HEK293T (cell line): ENCODE data around the gene PAPOLA.
"Not testable (repeated sequence)": the region's sequence is repeated elsewhere in the genome, so short reads cannot be mapped to it uniquely, and the experiment has no call there.

Experiments
- CTCF ChIA-PET: fragments of 350-600 bp; formaldehyde crosslinking; extraction: SDS; loops from one replicate; lab custom pipeline; 2021; ENCODE audit warnings: antibody characterized with exemption, inconsistent platforms; lab: Yijun Ruan, JAX
- POLR2A ChIA-PET: fragments of 350-600 bp; formaldehyde crosslinking; extraction: SDS; loops from one replicate; lab custom pipeline; 2020; ENCODE audit warnings: antibody characterized with exemption, inconsistent platforms; lab: Yijun Ruan, JAX
- DNase-seq: peaks from one replicate; pipeline ENCODE4 v3.0.0; 2012; ENCODE audit warnings: mixed read lengths; ENCODE audit errors: extremely low spot score
- ARNT ChIP-seq: fragments of 450-650 bp; IDR thresholded peaks from 2 replicates; pipeline ENCODE4 v1.6.1; 2017; ENCODE audit warnings: mild to moderate bottlenecking
- BHLHE40 ChIP-seq: fragments of 450-650 bp; IDR thresholded peaks from 2 replicates; pipeline ENCODE4 v1.6.1; 2016; ENCODE audit warnings: mild to moderate bottlenecking, moderate library complexity, borderline replicate concordance
- CTBP1 ChIP-seq: fragments of 450-650 bp; IDR thresholded peaks from 2 replicates; pipeline ENCODE4 v1.6.1; 2016; ENCODE audit warnings: borderline replicate concordance
- ELF4 ChIP-seq: fragments of 450-650 bp; IDR thresholded peaks from 2 replicates; pipeline ENCODE4 v1.6.1; 2017; ENCODE audit warnings: antibody characterized with exemption
- FOXA1 ChIP-seq: fragments of 450-650 bp; IDR thresholded peaks from 2 replicates; pipeline ENCODE4 v1.6.1; 2016; ENCODE audit warnings: mild to moderate bottlenecking
- FOXK2 ChIP-seq: fragments of 450-650 bp; IDR thresholded peaks from 2 replicates; pipeline ENCODE4 v1.6.1; 2016; ENCODE audit warnings: mild to moderate bottlenecking
- FOXM1 ChIP-seq: fragments of 450-650 bp; IDR thresholded peaks from 2 replicates; pipeline ENCODE4 v1.6.1; 2017; ENCODE audit warnings: mild to moderate bottlenecking, borderline replicate concordance
- HDGF ChIP-seq: fragments of 450-650 bp; IDR thresholded peaks from 2 replicates; pipeline ENCODE4 v1.6.1; 2017; ENCODE audit warnings: antibody characterized with exemption, borderline replicate concordance
- L3MBTL2 ChIP-seq: fragments of 450-650 bp; conservative IDR thresholded peaks from 2 replicates; pipeline ENCODE4 v1.6.1; 2016; ENCODE audit warnings: mild to moderate bottlenecking
- LEF1 ChIP-seq: fragments of 450-650 bp; IDR thresholded peaks from 2 replicates; pipeline ENCODE4 v1.6.1; 2017; ENCODE audit warnings: mild to moderate bottlenecking, borderline replicate concordance
- NFRKB ChIP-seq: fragments of 450-650 bp; IDR thresholded peaks from 2 replicates; pipeline ENCODE4 v1.6.1; 2016; ENCODE audit warnings: mild to moderate bottlenecking, moderate library complexity
- PKNOX1 ChIP-seq: fragments of 450-650 bp; IDR thresholded peaks from 2 replicates; pipeline ENCODE4 v1.6.1; 2016
- SP1 ChIP-seq: fragments of 450-650 bp; IDR thresholded peaks from 2 replicates; pipeline ENCODE4 v1.6.1; 2017
- SUZ12 ChIP-seq: fragments of 450-650 bp; IDR thresholded peaks from 2 replicates; pipeline ENCODE4 v1.6.1; 2016; ENCODE audit warnings: mild to moderate bottlenecking
- TARDBP ChIP-seq: fragments of 450-650 bp; IDR thresholded peaks from 2 replicates; pipeline ENCODE4 v1.6.1; 2016
- ZNF384 ChIP-seq: fragments of 450-650 bp; IDR thresholded peaks from 2 replicates; pipeline ENCODE4 v1.6.1; 2016

Gene PAPOLA

GRCh38 chr14:96461950-96462798 is 40.0 kb upstream of the PAPOLA start:
- POLR2A ChIA-PET = no interaction called here
- DNase-seq = no peak
- TF ChIP-seq ARNT (no peak), SP1 (no peak), FOXM1 (no peak), NFRKB (no peak)
- CTCF ChIA-PET = no interaction called here

- POLR2A ChIA-PET = no interaction called here
Measured at GRCh38 chr14:96464136-96464535, 38.0 kb upstream of the PAPOLA start.

GRCh38 chr14:96466918-96467317 is 35.3 kb upstream of the PAPOLA start:
- ChIA-PET CTCF (no interaction called here), POLR2A (no interaction called here)
- no peak for TF ChIP-seq PKNOX1
- no peak for TF ChIP-seq FOXM1
- no peak for TF ChIP-seq SUZ12
- no peak for TF ChIP-seq BHLHE40
- no peak for TF ChIP-seq ARNT
- TF ChIP-seq HDGF = no peak
- no peak for TF ChIP-seq FOXA1
- TF ChIP-seq LEF1 = no peak
- no peak for TF ChIP-seq TARDBP
- no peak for TF ChIP-seq ZNF384
- no peak for TF ChIP-seq ELF4
- no peak for TF ChIP-seq CTBP1
- no peak for TF ChIP-seq FOXK2
- no peak for TF ChIP-seq SP1
- no peak for TF ChIP-seq NFRKB
- no peak for TF ChIP-seq L3MBTL2
- DNase-seq = no peak

More at GRCh38 chr14:96464136-96464535, 38.0 kb upstream of the PAPOLA start:
- CTCF ChIA-PET = no interaction called here
- TF ChIP-seq L3MBTL2 (no peak), ELF4 (no peak), TARDBP (no peak), FOXA1 (no peak), SUZ12 (no peak), FOXM1 (no peak), NFRKB (no peak), BHLHE40 (no peak), FOXK2 (no peak), CTBP1 (no peak), SP1 (no peak), LEF1 (no peak), ZNF384 (no peak)
- no peak for DNase-seq

GRCh38 chr14:96470331-96470730 is 31.9 kb upstream of the PAPOLA start:
- DNase-seq = no peak
- CTCF ChIA-PET = interaction anchor here (0.7 kb wide), 1 partner anchor 42 kb away, joined by 3 read pairs; no protein-coding TSS in a partner anchor
- POLR2A ChIA-PET = no interaction called here
- TF ChIP-seq CTBP1 (no peak), HDGF (no peak), SP1 (no peak), TARDBP (no peak), FOXM1 (no peak), SUZ12 (no peak), LEF1 (no peak), ARNT (no peak)

- CTCF ChIA-PET, POLR2A ChIA-PET, DNase-seq: not testable (repeated sequence)
Measured at GRCh38 chr14:96470967-96471366, 31.2 kb upstream of the PAPOLA start.

- no peak for DNase-seq
- POLR2A ChIA-PET = no interaction called here
- CTCF ChIA-PET = no interaction called here
- TF ChIP-seq ZNF384 = no peak
- TF ChIP-seq FOXK2 = no peak
- no peak for TF ChIP-seq FOXA1
- no peak for TF ChIP-seq NFRKB
- no peak for TF ChIP-seq SUZ12
- no peak for TF ChIP-seq ELF4
- no peak for TF ChIP-seq TARDBP
- no peak for TF ChIP-seq ARNT
- no peak for TF ChIP-seq SP1
- TF ChIP-seq L3MBTL2 = no peak
- TF ChIP-seq FOXM1 = no peak
- no peak for TF ChIP-seq PKNOX1
- TF ChIP-seq BHLHE40 = no peak
- no peak for TF ChIP-seq LEF1
Measured at GRCh38 chr14:96478119-96478518, 24.1 kb upstream of the PAPOLA start.

GRCh38 chr14:96479435-96480146 is 22.6 kb upstream of the PAPOLA start:
- CTCF ChIA-PET = no interaction called here
- no peak for DNase-seq
- TF ChIP-seq ZNF384 (no peak), NFRKB (no peak), SP1 (no peak), L3MBTL2 (no peak), ELF4 (no peak), PKNOX1 (no peak), FOXK2 (no peak), BHLHE40 (no peak), FOXM1 (no peak), FOXA1 (no peak), SUZ12 (no peak), HDGF (no peak), CTBP1 (no peak), TARDBP (no peak), LEF1 (no peak), ARNT (no peak)
- POLR2A ChIA-PET = no interaction called here
